ENCODE measurements around the gene RTN4R.

GRCh38 chr22:20227363-20227762 is 40.8 kb downstream of the RTN4R start:
- TF ChIP-seq CTCF (IDR thresholded peaks at IDR 0.05) (no peak), POLR2A (IDR thresholded peaks at IDR 0.05) (no peak)
